ENCODE data around the gene RNF217. TPM values are rescaled to one million over a fixed set of nuclear protein-coding genes. Genes with fewer than 3 reads are reported as not detected.

RNF217 gene
- total and polyA plus RNA-seq, 2 donors from 2014 or later = 3.1 to 18.7 TPM

- no peak for DNase-seq
- H3K4me1 ChIP-seq (ENCODE audit: control insufficient read depth in 2 of 3, insufficient read depth in 2 of 3, low read depth in 1 of 3, low read length in 3 of 3) = peaks cover 0 to 2% (median 0%) of the 10 kb centered on the region in 3 donors
- intact Hi-C loops (cut with DNase I) = no loop called here
Measured at GRCh38 chr6:125057392-125058246, 95.4 kb downstream of the RNF217 start.

GRCh38 chr6:125058546-125058945 is 96.3 kb downstream of the RNF217 start:
- Histone ChIP-seq H3K4me1 (ENCODE audit: control insufficient read depth in 2 of 3, insufficient read depth in 2 of 3, low read depth in 1 of 3, low read length in 3 of 3) (peaks cover 0 to 2% (median 0%) of the 10 kb centered on the region in 3 donors), H3K36me3 (ENCODE audit: control insufficient read depth in 2 of 3, insufficient read depth in 3 of 3, low read length in 3 of 3) (no peaks in the 10 kb centered on the region), H3K4me3 (ENCODE audit: low read length in 3 of 3) (no peak overlapping the region), H3K27ac (ENCODE audit: low read depth in 2 of 2, low read length in 2 of 2) (no peak overlapping the region), H3K9ac (ENCODE audit: low read length in 3 of 3) (no peak overlapping the region), H3K9me3 (ENCODE audit: control insufficient read depth in 2 of 3, insufficient read depth in 1 of 3, low read length in 3 of 3) (no peaks in the 10 kb centered on the region), H3K27me3 (ENCODE audit: control insufficient read depth, insufficient read depth, low read length) (no peaks in the 10 kb centered on the region)
- TF ChIP-seq CTCF (IDR thresholded peaks at IDR 0.05; ENCODE audit: borderline replicate concordance, extremely low read depth, insufficient read depth) = no peak
- intact Hi-C loops (cut with DNase I) = no loop called here
- DNase-seq (peak in 1 of 5 donors; percentile 9), FAIRE-seq (no peak)

More at GRCh38 chr6:125057392-125058246, 95.4 kb downstream of the RNF217 start:
- Histone ChIP-seq H3K27ac (ENCODE audit: low read depth in 2 of 2, low read length in 2 of 2) (no peak overlapping the region), H3K27me3 (ENCODE audit: control insufficient read depth, insufficient read depth, low read length) (no peaks in the 10 kb centered on the region), H3K36me3 (ENCODE audit: control insufficient read depth in 2 of 3, insufficient read depth in 3 of 3, low read length in 3 of 3) (no peaks in the 10 kb centered on the region), H3K9me3 (ENCODE audit: control insufficient read depth in 2 of 3, insufficient read depth in 1 of 3, low read length in 3 of 3) (no peaks in the 10 kb centered on the region), H3K9ac (ENCODE audit: low read length in 3 of 3) (no peak overlapping the region), H3K4me3 (ENCODE audit: low read length in 3 of 3) (no peak overlapping the region)
- FAIRE-seq = no peak
- TF ChIP-seq CTCF (IDR thresholded peaks at IDR 0.05; ENCODE audit: borderline replicate concordance, extremely low read depth, insufficient read depth) = no peak

GRCh38 chr6:125063307-125063706 is 101.1 kb downstream of the RNF217 start:
- no peaks in the 10 kb centered on the region for H3K9me3 ChIP-seq (ENCODE audit: control insufficient read depth in 2 of 3, insufficient read depth in 1 of 3, low read length in 3 of 3)
- H3K4me3 ChIP-seq (ENCODE audit: low read length in 3 of 3) = no peak overlapping the region
- no peak overlapping the region for H3K9ac ChIP-seq (ENCODE audit: low read length in 3 of 3)
- intact Hi-C loops (cut with DNase I) = no loop called here
- H3K4me1 ChIP-seq (ENCODE audit: control insufficient read depth in 2 of 3, insufficient read depth in 2 of 3, low read depth in 1 of 3, low read length in 3 of 3) = peaks cover 0 to 2% (median 0%) of the 10 kb centered on the region in 3 donors
- H3K27ac ChIP-seq (ENCODE audit: low read depth in 2 of 2, low read length in 2 of 2) = no peak overlapping the region
- FAIRE-seq (no peak), DNase-seq (no peak)
- H3K27me3 ChIP-seq (ENCODE audit: control insufficient read depth, insufficient read depth, low read length) = no peaks in the 10 kb centered on the region
- no peaks in the 10 kb centered on the region for H3K36me3 ChIP-seq (ENCODE audit: control insufficient read depth in 2 of 3, insufficient read depth in 3 of 3, low read length in 3 of 3)
- no peak for TF ChIP-seq CTCF (IDR thresholded peaks at IDR 0.05; ENCODE audit: borderline replicate concordance, extremely low read depth, insufficient read depth)

All from kidney (tissue), 14 donors.